IPS-18c (cell line): ENCODE results near the gene RPS6KA2.

Experiments
- H3K4me3 ChIP-seq: 2 replicates; pipeline ENCODE4 v1.7.0; 2013; ENCODE audit warnings: low read depth, mild to moderate bottlenecking, low read length, moderate library complexity; ENCODE audit not compliant: insufficient read depth
- H3K9me3 ChIP-seq: one replicate; pipeline ENCODE4 v1.6.1; 2013; ENCODE audit warnings: mild to moderate bottlenecking, low read length, moderate library complexity; ENCODE audit not compliant: control insufficient read depth, insufficient read depth

Gene RPS6KA2

DNA sequence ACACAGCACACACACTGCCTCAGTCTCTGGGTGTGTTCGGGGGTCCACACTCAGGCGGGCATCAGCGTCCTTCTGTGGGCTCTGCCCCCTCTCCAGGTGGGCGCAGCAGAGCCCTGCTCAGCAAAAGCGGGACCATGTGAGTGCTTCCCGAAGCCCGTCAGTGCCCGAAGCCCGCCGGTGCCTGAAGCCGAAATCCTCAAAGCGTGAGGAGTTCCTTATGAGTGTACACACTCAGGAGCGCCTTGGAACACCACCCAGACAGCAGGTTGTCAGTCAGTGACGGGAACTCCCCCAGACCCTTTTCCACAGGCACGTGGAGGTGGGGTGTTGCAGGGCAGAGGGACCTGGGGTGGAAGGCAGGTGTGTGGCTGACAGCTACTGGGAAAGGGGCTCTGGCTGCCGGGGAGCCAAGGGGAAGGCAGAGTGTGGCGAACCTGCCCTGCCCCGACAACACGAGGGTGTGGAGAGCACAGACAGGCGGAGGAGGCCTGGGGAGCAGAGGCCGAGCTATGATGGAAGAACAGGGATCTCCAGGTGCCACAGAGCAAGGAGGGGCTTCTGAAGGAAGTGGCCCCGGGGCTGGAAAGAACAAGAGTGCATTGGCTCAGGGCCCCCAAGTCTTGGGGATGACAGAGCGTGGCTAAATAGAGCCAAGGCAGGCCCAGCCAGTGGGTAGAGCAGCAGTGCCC, 128.2 kb downstream of the RPS6KA2 start:
- Histone ChIP-seq H3K9me3 (no peaks in the 10 kb centered on the region), H3K4me3 (no peak overlapping the region)

DNA sequence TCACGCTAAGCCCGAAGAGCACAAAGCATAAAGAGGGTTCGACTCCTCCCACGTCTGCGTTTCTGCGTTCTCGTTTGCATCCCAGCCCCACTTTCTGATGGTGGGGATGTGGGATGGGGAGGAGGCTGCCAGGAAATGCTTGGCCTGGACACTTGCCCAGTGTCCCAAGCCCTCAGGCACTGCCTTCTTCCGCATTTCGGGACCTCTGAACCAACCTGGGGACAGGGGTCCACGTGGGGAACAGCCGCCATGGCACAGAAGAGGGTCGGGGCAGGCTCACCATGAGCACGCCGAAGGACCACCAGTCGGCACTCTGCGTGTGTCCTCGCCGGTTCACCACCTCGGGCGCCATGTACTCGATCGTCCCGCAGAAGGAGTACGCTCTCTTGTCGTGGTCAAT, 128.8 kb downstream of the RPS6KA2 start:
- Histone ChIP-seq H3K9me3 (no peaks in the 10 kb centered on the region), H3K4me3 (no peak overlapping the region)

DNA sequence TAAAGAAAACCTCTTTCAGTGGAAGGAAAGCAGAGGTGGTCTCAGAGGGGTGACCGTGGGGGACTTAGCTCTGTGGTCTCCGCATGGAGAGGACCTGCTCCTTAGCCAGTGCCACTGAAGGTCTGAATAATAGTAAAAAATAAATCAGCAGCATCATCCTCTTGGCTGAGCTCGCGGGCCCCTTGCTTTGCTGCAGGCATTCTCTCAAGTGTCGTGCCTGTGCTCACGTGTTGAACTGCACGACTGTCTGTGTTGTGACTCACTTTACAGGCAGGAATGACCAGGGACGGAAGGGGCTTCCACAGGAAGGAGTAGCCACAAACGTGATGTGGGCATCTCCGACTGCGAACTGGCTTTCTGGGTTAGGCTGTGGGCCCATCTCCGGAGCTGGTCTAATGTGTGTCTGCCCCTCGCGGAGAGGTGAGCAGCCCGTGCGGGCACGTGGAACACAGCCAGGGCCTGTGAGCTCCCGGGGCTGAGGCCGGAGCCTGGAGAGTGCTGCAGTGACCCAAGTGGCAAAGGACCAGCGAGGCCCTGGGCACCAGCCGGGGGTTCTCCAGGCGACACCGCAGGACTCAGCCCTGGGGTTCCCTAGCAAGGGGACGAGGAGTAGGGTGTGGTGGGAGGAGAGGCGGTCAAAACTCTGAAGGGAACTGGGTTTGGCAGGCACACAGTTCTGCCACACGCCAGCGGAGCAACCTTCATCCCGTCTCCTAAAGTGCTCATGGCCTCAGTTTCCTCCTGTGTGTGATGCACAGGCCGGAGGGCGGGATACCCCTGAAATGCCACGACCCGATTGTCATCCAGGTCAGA, 129.8 kb downstream of the RPS6KA2 start:
- H3K9me3 ChIP-seq = no peaks in the 10 kb centered on the region
- H3K4me3 ChIP-seq = no peak overlapping the region

DNA sequence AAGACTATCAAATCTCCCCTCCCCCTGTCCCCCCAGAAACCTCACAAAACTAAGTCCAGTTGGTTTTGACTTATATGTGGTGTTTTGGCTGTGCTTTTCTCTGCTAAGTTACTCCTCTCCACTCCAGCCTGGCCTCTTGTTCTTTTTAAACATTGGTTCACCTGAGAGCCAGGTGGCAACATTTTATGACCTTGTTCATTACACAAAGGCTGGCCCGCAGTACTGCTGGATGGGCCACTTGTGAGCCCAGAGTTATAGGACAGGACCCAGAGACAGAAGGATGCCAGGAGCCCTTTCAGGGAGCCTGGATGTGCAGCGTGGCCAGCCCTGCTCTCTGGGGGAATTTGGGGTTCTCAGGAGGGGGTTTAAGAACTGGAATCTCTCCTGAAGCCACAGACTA, 130.6 kb downstream of the RPS6KA2 start:
- Histone ChIP-seq H3K9me3 (no peaks in the 10 kb centered on the region), H3K4me3 (no peak overlapping the region)

DNA sequence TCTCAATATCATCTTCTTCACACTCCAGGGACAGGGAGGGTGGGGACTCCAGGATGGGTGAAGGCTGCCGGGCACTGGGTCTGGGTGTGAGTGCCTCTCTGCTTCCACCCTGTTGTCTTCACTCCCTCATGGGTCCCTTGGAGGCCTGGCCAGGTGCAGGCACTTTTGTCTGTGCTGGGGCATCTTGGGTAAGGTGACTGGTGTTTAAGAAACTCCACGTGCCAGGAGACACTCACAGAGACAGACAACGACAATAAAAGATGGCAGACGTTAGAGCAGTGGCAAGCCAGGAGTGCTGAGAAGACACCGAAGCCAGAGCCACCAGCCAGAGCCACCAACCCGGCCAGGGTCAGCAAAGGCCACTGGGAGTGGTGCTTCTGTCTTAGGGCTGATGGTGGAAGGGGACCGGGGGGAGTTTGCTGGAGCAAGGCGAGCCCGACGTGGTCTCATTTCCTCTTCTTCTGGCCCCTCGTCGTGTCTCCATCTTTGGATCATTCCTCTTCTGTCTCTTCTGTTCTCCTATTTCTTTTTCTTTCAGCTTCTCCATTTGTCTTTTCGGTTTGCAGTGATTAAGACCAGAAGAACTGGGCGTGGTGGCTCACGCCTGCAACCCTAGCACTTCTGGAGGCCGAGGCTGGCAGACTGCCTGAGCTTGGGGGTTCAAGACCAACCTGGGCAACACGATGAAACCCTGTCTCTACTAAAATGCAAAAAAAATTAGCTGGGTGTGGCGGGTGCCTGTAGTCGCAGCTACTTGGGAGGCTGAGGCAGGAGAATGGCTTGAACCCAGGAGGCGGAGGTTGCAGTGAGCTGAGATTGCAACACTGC, 131.3 kb downstream of the RPS6KA2 start:
- no peaks in the 10 kb centered on the region for H3K9me3 ChIP-seq

DNA sequence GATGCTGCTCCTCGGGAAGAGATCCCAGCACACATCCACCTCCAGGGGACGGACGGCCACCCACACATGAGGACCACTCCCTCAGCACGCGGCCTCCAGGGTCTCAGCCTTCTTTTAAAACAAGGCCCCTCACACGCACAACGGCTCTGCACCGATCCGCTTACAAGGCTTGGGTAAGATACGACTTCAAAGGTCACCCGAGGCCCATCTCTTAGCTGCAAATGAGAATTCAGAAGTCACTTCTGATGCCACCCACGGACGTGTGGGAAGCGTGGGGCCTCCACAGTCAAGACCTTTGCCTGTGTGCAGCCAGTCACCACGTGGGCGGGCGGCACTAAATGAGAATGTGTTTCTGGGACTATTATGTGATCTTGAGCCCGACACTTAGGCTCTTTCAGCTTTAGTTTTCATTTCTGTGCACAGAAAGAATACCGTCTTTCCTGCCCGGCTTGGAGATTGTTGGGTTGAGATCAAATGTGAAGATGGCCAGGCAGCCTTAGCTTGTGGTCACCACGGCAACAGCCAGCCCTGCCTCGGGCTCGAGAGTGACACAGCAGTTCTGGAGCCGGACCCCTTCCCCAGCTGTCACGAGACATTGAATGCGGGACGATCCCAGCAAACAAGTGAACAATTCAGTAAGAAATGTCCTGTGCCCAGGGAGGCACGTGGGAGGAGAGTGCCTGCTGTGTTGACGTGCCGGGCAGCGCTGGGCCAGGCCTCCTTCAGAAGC, 132.1 kb downstream of the RPS6KA2 start:
- no peak overlapping the region for H3K4me3 ChIP-seq
- no peaks in the 10 kb centered on the region for H3K9me3 ChIP-seq

More for the DNA sequence above, 131.3 kb downstream of the RPS6KA2 start:
- H3K4me3 ChIP-seq = no peak overlapping the region

DNA sequence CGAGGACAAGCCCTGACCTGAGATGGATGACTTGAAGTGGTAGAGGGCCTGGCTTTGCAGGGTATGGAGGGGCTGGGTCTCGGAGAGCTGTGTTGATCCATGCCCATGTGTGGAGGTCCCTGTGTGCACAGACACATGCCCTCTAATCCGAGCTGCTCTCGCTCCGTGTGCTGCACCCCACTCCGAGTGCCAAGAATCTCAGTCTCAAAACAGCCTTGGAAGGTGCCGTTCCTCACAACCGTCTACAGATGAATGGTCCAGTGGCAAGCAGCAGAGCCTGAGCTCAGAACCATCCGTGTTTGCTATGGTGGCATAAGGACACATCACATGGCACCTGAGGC, 133.0 kb downstream of the RPS6KA2 start:
- no peaks in the 10 kb centered on the region for H3K9me3 ChIP-seq
- no peak overlapping the region for H3K4me3 ChIP-seq

DNA sequence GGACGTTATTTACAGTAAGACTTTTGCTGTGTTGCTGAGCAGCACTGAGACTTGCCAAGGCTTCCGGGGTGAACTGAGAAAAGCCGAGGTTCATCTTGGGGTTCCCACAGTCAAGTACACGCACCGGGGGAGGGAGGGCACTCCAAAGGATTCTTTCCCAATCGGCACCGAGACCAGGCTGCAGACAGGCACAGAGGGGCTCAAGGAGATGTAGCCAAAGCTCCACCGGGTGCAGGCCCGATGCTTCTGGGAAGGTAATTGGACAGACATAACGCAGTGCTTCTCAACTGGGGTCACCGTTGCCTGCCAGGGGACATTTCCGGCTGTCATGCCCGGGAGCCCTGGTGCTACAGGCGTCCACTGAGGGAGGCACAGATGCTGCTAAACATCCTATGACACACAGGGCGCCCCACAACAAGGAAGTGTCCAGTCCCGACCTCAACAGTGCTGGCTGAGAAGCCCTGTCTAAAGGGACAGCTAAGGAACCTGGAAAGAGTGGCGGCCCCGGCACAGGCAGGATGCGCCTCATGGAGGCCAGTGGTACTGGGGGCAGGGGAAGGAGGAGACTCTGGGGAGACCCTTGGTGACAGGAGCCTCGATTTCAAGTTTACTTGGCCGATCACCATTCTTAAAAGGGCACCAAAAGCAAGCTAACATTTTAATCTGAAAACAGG, 133.5 kb downstream of the RPS6KA2 start:
- no peak overlapping the region for H3K4me3 ChIP-seq

DNA sequence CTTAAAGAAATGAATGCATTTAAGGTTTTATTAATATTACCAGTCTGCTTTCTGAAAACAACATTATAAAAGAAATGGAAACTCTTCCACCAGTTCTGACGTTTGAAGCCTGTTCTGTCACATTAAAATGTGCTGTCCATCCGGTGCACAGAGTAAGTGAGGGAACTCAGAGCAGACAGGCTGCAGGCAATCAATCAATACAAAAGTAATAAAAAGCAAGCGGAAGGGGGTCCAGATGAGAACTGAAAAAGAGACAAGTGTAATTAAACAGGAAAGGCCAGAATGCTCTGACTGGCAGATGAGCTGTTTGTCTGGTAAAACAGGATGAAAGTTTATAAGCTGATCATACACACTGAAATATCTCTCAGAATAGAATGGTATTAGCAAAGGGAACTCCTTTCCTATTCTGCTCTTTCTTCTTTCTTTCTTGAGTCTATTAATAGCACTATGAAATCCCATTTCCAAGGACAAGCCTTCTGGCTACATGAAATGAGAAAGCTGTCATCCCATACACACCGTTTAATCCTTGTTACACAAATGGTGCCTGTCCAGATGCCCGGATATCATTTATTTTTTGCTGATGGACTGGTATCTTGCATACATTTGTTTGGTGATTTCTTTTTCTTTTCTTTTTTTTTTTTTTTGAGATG, 134.8 kb downstream of the RPS6KA2 start:
- Histone ChIP-seq H3K4me3 (no peak overlapping the region), H3K9me3 (no peaks in the 10 kb centered on the region)

More for the DNA sequence above, 133.5 kb downstream of the RPS6KA2 start:
- no peaks in the 10 kb centered on the region for H3K9me3 ChIP-seq

DNA sequence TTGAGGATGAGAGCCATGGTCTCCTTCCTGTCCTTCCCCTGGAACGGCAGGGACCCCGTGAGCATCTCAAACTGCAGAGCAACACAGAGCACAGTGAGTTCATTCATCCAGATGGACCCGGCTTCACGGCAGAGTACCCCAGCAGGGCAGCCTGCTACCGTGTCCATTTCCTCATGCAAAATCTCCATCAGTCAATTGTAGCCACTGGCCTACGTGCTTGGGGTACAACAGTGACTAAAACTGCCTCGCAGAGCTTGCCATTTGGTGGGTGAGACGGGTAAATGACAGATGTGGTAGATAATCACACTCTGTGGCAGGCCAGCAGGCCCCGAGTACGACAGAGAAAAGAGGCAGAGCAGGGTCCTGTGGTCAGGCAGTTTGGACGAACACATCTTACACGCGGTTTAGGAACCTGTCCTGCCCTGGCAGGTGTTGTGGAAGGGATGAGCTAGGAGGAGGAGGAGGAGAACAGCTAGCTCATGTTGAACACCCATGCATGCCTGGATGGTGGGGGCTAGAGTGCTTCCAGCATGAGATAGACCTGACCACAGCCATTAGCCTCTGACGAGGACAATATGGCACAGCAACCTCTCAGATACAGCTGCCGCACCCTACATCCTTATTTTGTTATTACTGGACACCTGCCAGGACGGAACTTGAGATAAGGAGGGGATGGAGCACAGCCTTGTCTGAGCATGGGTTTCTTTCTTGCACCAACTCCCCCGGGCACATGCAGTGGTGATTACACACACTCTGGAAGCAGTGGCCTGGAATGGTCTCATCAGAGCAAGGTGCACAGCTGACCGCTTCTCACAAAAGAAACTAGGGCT, 136.2 kb downstream of the RPS6KA2 start:
- Histone ChIP-seq H3K4me3 (no peak overlapping the region), H3K9me3 (no peaks in the 10 kb centered on the region)

DNA sequence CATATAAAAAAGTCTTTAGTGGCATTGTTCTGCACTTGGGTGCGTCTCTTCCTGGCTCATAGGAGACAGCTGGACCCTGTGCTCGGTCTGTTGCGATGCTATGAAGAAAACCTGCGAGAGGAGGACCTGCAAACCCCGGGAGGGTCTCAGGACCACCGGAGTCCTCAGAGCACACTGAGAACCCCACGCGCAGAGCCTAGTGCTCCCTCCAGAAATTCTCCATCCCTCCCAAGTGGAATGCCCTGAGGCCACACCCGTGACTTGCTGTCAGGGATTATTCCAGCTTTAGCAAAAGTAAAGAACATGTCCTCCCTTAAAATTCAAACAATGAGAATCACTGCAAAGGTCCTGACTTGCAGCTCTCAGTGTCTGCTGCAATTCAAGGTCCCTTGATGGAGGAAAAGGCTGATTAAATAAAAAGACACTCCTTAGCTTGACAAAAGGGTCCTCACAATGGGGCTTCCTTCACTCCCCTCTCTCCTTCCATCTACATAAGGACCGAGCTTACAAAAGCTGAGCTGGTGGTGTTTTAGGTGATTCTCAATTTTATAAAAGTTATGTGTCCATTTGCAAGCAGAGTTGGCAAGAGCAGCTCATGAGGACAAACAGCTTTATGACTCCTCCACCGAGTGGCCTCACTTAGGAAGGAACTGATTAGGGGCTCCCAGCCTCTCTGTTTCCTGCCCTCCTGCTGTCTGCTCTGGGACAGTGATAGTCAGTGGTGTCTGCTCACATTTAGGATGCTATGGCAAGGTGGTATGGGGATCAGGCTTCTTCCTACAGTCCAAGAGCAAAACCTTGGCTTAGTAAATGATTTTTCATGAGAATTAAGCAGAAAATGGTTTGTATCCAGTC, 137.5 kb downstream of the RPS6KA2 start:
- Histone ChIP-seq H3K9me3 (no peaks in the 10 kb centered on the region), H3K4me3 (no peak overlapping the region)

DNA sequence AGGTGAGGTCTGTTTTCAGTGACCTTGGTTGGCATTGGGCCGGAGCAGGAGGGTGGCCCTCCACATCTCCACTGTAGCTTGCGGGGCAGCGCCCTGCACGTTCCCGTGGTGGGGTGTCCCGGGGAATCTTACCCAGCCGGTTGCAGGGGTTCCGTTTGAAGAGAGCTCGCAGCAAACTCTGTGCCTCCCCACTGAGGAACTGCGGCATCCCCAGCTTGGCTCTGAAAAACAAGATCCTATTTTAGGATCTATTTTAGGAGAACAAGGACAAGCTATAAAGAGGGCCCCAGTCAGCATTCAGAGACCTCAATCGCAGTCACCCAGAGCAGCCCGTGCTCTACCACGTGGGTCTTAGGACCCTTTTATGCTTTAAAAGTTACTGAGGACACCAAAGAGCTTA, 138.3 kb downstream of the RPS6KA2 start:
- Histone ChIP-seq H3K9me3 (no peaks in the 10 kb centered on the region), H3K4me3 (no peak overlapping the region)

DNA sequence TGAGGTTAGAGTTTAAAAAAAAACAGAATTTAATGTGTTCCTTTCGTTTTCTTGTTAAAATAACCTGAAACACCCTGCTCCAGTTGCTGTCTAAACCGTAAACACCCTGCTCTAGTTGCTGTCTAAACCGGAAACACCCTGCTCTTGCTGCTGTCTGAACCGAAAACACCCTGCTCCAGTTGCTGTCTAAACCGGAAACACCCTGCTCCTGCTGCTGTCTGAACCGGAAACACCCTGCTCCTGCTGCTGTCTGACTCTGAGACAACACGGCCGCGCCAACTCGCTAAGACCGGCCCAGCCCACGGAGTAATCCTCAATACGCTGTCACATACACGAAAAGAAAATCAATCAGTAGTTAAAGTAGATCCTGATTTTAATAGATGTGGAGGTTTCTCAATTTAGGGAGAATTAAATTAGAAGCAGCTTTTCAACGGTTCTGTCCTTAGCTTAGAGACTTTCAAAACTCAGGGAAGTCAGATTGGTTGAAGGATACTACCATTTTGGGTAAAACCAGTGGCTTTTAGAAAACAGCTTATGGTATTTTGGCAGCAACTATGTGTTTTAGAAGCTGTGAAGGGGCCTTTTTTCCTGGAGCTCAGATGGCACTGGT, 138.9 kb downstream of the RPS6KA2 start:
- H3K4me3 ChIP-seq = no peak overlapping the region
- no peaks in the 10 kb centered on the region for H3K9me3 ChIP-seq

DNA sequence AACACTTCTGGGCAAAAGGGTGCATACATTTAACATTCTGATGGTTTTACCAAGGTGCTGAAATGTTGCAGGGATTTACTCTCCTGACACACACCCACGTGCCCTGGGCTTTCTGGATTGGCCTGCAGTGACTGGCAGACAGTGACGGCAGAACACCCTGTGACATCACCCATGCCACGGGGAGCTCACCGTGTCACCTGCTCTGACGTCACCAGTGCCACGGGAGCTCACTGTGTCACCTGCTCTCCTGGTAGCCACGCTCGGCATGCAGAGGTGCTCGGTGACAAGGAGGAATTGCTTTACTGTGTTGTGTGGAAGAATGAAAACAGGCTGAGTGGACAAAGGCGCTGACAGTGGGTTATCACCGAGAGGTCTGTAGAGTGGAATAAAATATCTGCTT, 139.9 kb downstream of the RPS6KA2 start:
- Histone ChIP-seq H3K4me3 (no peak overlapping the region), H3K9me3 (no peaks in the 10 kb centered on the region)

DNA sequence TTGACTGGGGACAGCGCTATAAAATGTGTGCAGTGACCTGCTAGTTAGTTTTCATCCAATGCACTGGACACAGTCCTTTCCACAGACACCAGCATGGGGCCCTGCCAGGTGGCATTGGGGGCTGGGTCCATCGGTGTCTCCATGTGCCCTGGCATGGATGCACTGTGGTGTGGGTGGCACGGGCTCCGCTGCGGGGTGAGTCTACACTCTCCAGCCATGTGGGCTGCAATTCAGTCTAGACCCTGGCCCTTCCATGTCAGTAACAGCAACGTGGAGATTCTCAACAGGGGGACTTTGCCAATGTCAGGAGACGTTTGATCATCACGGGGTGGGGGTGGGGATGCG, 140.5 kb downstream of the RPS6KA2 start:
- H3K9me3 ChIP-seq = no peaks in the 10 kb centered on the region
- no peak overlapping the region for H3K4me3 ChIP-seq
